Activated T-cell treated with anti-CD3 and anti-CD28 coated beads, Interleukin-2, amount 50 U/mL, for 4 hours (primary cell): ENCODE results near the gene ITM2C. TPM values are rescaled to one million over a fixed set of nuclear protein-coding genes. Genes with fewer than 3 reads are reported as not detected.

Experiments
- ATAC-seq, 2 donors: fragments of 200-7000 bp; cut with Tn5 transposase; one replicate each; pipeline ENCODE4 v1.10.0; 2021
- DNase-seq: peaks from one replicate; pipeline ENCODE4 v3.0.0-alpha.2; 2020
- H3K27me3 Mint-ChIP-seq: one replicate; pipeline ENCODE4 v1.8.0; 2021; ENCODE audit warnings: low read depth, mixed read lengths
- H3K36me3 Mint-ChIP-seq: one replicate; pipeline ENCODE4 v1.8.0; 2022; ENCODE audit warnings: mixed read lengths; ENCODE audit not compliant: insufficient read depth
- H3K4me1 Mint-ChIP-seq: one replicate; pipeline ENCODE4 v1.8.0; 2021; ENCODE audit warnings: low read depth, mixed read lengths
- H3K4me3 Mint-ChIP-seq: one replicate; pipeline ENCODE4 v1.8.0; 2021; ENCODE audit warnings: mild to moderate bottlenecking, moderate library complexity, mixed read lengths
- H3K9me3 Mint-ChIP-seq: one replicate; pipeline ENCODE4 v1.8.0; 2021; ENCODE audit warnings: mixed read lengths
- total RNA-seq, 3 donors: library from RNA; stranded (reverse); gene quantifications; one replicate each; pipeline ENCODE4 v1.2.1, GENCODE V29; 2021

ITM2C gene
- total RNA-seq, 3 donors from 2014 or later, result 17.2 to 29.4 (median 22.1) TPM

DNA sequence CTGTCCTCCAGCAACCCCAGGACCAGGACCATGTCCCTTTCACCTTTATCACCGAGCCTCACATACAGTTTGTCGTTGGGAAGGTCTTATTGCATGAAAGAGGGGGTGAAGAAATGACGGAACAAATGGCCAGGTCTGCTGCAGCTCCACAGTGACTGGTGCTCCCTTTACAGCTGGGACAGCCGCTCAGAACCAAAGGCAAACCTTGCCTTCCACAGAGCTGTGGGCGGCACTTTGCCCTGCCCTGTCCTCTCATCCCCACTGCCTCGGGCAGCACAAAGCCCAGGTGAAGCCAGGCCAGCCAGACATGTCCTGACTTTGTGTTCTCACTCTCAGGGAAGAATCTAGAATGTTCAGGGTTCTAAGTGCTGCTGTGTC, 59.3 kb downstream of the ITM2C start:
- DNase-seq, result no peak
- H3K9me3 Mint-ChIP-seq, result no peaks in the 10 kb centered on the region
- H3K4me1 Mint-ChIP-seq, result peaks cover 63% of the 10 kb centered on the region
- no peaks in the 10 kb centered on the region for H3K36me3 Mint-ChIP-seq
- no peak for ATAC-seq
- peak overlapping the region; percentile 71 for H3K4me3 Mint-ChIP-seq
- peaks cover 7% of the 10 kb centered on the region for H3K27me3 Mint-ChIP-seq

DNA sequence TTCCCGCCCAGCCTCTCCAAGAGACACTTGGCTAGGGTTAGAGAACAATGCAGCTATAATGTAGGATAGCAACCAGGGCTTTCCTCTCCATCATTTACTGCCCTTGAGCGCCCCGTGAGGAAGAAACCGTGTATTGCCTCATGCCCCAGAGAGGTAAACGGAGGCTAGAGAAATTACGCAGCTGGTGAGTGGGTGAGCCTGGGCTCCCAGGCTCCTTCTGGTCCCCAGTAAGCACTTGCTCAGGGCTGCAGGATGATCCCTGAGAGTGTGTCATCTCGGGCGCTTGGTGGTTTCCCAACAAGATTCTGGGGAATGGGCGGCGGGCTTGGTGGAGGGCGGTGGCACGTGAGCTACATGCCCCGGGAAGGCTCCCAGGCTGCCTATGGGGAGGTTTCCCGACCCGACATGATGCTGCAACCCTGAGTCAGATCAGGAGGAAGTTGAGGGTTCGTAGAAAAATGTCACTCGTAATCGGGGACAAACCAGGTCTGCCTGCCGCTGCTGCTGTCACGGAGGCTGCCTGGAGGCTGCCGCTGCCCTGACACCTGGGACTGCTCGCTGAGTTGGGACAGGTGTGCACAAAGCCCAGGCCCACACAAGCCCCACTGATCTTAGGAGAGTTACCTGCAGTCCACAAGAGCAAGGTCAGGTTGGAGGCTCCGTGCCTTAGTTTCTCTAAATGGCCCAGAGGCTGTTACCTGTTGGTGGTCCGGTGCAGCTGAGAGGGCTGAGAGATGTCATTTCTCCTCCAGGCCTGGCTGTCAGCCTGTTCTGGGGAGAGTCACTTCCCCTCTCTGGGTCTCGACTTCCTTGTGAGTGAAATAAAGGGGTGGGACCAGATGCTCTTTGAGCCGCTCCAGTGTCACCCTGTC, 60.0 kb downstream of the ITM2C start, which contains the start of gene GPR55:
Gene GPR55, minus strand, starts transcription at position 773 of the 872 bp plus-strand sequence. CDS start 14,280 bp downstream, outside the sequence.
- H3K9me3 Mint-ChIP-seq, result no peaks in the 10 kb centered on the region
- peak; percentile 52 for DNase-seq
- peaks cover 7% of the 10 kb centered on the region for H3K27me3 Mint-ChIP-seq
- peaks cover 60% of the 10 kb centered on the region for H3K4me1 Mint-ChIP-seq
- H3K4me3 Mint-ChIP-seq, result peak within 1 kb of the TSS; percentile 71
- ATAC-seq, result peak; percentile 69
- H3K36me3 Mint-ChIP-seq, result no peaks in the 10 kb centered on the region

DNA sequence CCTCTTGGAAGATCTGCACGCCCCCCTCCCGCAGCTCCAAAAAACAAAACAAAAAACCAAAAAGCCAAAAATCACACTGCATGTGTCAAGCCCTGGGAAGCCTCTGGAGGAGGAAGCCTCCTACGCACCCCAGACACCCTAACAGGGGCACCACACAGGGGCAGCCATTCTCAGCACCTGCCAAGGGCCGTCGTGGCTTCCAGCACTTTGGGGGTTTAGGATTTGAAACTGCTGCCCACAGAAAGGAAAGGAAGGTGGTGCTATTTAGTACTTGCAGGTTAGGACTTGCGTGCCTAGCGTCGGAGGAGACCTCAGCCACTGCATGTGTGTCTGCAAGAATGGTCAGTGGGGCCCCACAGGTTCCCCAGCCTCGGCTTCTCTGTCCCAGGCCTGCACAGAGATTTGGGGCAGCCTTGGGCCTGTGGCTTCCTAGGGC, 60.7 kb downstream of the ITM2C start:
- DNase-seq (no peak), ATAC-seq (peak; percentile 16 to 26)
- Mint-ChIP-seq H3K27me3 (peaks cover 7% of the 10 kb centered on the region), H3K4me1 (peaks cover 52% of the 10 kb centered on the region), H3K36me3 (no peaks in the 10 kb centered on the region), H3K9me3 (no peaks in the 10 kb centered on the region), H3K4me3 (peak overlapping the region; percentile 71)

DNA sequence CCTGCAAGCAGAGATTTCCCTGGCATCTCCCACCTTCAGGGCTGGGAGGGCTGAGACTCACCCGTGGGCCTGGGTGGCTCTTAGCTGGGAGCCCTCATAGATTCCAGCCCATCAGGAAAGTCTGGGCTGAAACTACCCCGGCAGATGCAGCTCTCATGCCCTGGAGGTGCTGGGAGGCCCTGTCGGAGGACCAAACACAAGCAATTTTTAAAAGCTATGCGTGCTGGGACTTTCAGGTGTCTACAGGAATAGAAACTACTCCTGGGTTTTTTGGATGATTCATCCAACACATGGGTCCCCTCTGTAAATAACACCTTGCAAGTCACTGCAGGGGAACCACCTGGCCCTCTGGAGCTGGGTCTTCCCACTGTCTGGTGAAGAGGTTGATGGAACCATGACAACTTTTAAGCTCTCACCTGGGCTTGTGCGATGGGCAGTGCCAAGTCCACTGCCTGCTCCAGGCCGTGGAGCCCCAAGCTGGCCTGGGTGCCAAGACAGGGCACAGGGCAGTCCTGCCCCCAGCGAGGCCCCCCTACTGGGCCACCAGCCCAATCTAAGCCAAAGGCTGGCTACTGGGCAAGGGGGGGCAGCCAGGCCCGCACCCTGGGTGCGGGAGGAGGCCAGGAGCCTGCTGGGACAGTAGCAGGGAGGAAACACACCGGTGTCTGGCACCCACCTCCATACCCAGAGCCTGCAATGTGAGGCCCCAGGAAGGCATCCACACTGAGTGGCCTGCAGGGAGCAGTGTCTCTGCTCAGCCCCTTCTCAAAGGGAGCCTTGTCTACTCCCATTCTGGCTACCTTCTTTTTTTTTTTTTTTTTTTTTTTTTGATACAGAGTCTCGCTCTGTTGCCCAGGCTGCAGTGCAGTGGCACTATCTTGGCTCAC, 61.4 kb downstream of the ITM2C start:
- H3K9me3 Mint-ChIP-seq, result no peaks in the 10 kb centered on the region
- peaks cover 7% of the 10 kb centered on the region for H3K27me3 Mint-ChIP-seq
- H3K4me1 Mint-ChIP-seq, result peaks cover 46% of the 10 kb centered on the region
- DNase-seq (no peak), ATAC-seq (peak; percentile 64 to 66)
- H3K36me3 Mint-ChIP-seq, result no peaks in the 10 kb centered on the region
- H3K4me3 Mint-ChIP-seq, result no peak overlapping the region

DNA sequence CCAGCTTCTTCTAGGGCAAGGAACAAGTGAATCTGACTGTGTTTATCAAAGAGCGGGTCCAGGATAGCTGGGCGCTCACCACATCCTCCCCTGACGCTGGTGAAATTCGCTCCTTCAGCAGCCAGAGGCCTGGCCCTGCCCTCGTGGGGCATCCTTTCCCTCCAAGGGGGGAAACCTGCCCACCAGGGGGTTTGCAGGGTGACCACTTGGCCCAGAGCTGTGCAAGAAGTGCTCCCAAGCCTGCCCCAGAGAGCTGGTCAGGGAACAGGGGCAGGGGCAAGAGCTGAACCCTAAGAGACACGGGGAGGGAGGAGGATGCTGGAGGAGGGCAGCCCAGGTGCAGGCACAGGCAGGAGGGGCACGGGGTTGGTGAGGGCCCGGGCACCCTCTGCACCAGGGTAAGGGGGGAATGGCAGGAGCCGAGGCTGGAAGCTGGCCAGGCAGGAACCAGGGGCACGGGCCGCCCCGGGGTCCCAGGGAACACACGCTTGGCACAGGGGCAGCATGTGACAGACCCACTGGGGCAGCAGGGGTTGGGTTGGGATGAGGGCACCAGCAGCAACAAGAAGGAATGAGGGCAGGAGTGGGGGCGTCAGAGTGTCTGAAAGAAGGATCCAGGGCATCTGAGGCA, 63.1 kb downstream of the ITM2C start:
- DNase-seq, result no peak
- Mint-ChIP-seq H3K4me1 (peaks cover 51% of the 10 kb centered on the region), H3K9me3 (no peaks in the 10 kb centered on the region), H3K4me3 (no peak overlapping the region), H3K27me3 (peaks cover 6% of the 10 kb centered on the region), H3K36me3 (no peaks in the 10 kb centered on the region)
- ATAC-seq, result no peak

Other genes with a start within 250 kb of the ITM2C start
- 100 to 1,000 TPM; 125 to 133 (median 128) TPM for gene CAB39, start 152.1 kb upstream of the ITM2C start, total RNA-seq
- gene GPR55, start 60.3 kb downstream of the ITM2C start, total RNA-seq, result 1 to 10 TPM; 1.2 to 1.6 (median 1.5) TPM
- gene SPATA3, start 131.2 kb downstream of the ITM2C start, total RNA-seq, result not detected
- gene C2orf72, start 172.6 kb downstream of the ITM2C start, total RNA-seq, result under 1 TPM in 1 of 3 donors, not detected in 2; 0.10 TPM
- gene PSMD1, start 191.9 kb downstream of the ITM2C start, total RNA-seq, result 100 to 1,000 TPM; 227 to 261 (median 251) TPM